ENCODE results near the gene SNX18. TPM values are rescaled to one million over a fixed set of nuclear protein-coding genes. Genes with fewer than 3 reads are reported as not detected.

The SNX18 gene
- total and polyA plus RNA-seq, 2 of the 4 experiments (the other 2 are of a cell fraction), result 31.2 to 50.0 TPM

- TF ChIP-seq ELK1 (IDR thresholded peaks at IDR 0.05; ENCODE audit: borderline replicate concordance, low read depth, low read length), result no peak
Observed at GRCh38 chr5:54517512-54518145, at the start of gene SNX18 (continued).

- ATAC-seq (ENCODE audit: low read depth), result peak; percentile 40
- Histone ChIP-seq H3K14ac (replicated peaks; ENCODE audit: low read depth, low read length) (peak overlapping the region; percentile 95), H2BK5ac (ENCODE audit: low read depth, low read length, poor library complexity, severe bottlenecking) (peak overlapping the region; percentile 94), H2BK120ac (ENCODE audit: low read depth, low read length) (peak overlapping the region; percentile 98), H3K36me3 (ENCODE audit: control insufficient read depth, insufficient read depth, low read length) (no peaks in the 10 kb centered on the region), H3K4me2 (ENCODE audit: low read depth, low read length) (peak overlapping the region; percentile 100), H2AK5ac (ENCODE audit: low read depth, low read length) (no peak overlapping the region; the same call in 1 of the 2 replicates), H2BK20ac (ENCODE audit: low read depth, low read length) (peak overlapping the region; percentile 95), H3K4me3 (ENCODE audit: insufficient read depth, low read depth, low read length) (peak overlapping the region; percentile 44), H2AK9ac (replicated peaks; ENCODE audit: low read depth, low read length, poor library complexity) (peak overlapping the region; percentile 46), H4K8ac (ENCODE audit: low read depth in 2 of 2, low read length in 2 of 2) (peak overlapping the region in 1 of 2 experiments; percentile 78; a peak in 2 of 4 replicates), H3K9me1 (ENCODE audit: insufficient read depth, low read length) (0 out of 2 replicates have a peak, but pooled peaks cover 3% of the 10 kb centered on the region), H3K27ac (ENCODE audit: insufficient read depth, low read length) (peak overlapping the region; percentile 94; the same call in 1 of the 2 replicates), H2AFZ (replicated peaks; ENCODE audit: low read length, poor library complexity) (peak overlapping the region; percentile 90), H3K9me3 (ENCODE audit: control insufficient read depth, insufficient read depth, low read length) (no peaks in the 10 kb centered on the region), H3K18ac (ENCODE audit: low read depth, low read length) (peak overlapping the region; percentile 100), H3K9ac (ENCODE audit: low read depth, low read length) (peak overlapping the region; percentile 82), H4K20me1 (ENCODE audit: insufficient read depth, low read length) (no peaks in the 10 kb centered on the region), H3K79me1 (ENCODE audit: low read depth in 1 of 2, low read length in 2 of 2) (no peaks in the 10 kb centered on the region), H3K27me3 (ENCODE audit: control insufficient read depth, insufficient read depth, low read length) (no peaks in the 10 kb centered on the region), H3K56ac (ENCODE audit: extremely low read depth, insufficient read depth, low read length) (peak overlapping the region; percentile 57; the same call in 1 of the 2 replicates), H2BK15ac (ENCODE audit: low read depth, low read length) (peak overlapping the region; percentile 50; the same call in 1 of the 3 replicates), H3K23ac (ENCODE audit: low read depth, low read length) (peak overlapping the region; percentile 94), H4K5ac (ENCODE audit: low read depth, low read length) (peak overlapping the region; percentile 99), H3K4ac (ENCODE audit: low read depth, low read length) (peak overlapping the region; percentile 79), H4K91ac (ENCODE audit: insufficient read depth, low read depth, low read length) (peak overlapping the region; percentile 89), H3K4me1 (ENCODE audit: control insufficient read depth, insufficient read depth, low read length) (peaks cover 4% of the 10 kb centered on the region; the same call in 1 of the 2 replicates)
- CTCF ChIA-PET, result interaction anchor here (0.6 kb wide), 1 partner anchor 57 kb away, joined by 3 read pairs; no protein-coding TSS in a partner anchor
- no TSS peak for BruUV-seq (replicated peaks)
- DNase-seq, result peak; percentile 18
- WGBS, 2 experiments (ENCODE audit: extremely low coverage in 2 of 2, insufficient read length in 1 of 2), result 33% methylated on average over 1 of the region's 2 CpGs; no CpG with 5 or more reads in 1 of the 2 experiments
- in situ Hi-C loops (cut with MboI; ENCODE audit: low sequenced_read_pairs), result no loop called here
- POLR2A ChIA-PET (ENCODE audit: unreplicated experiment), result interaction anchor here (0.6 kb wide), 1 partner anchor 11 kb away, joined by 16 read pairs; no protein-coding TSS in a partner anchor
- dilution Hi-C loops (cut with HindIII; ENCODE audit: low sequenced_read_pairs, unreplicated experiment), result no loop called here
- intact Hi-C loops (cut with micrococcal nuclease), result no loop called here
- no peak for TF ChIP-seq POLR2A (IDR thresholded peaks at IDR 0.05; ENCODE audit: low read depth, low read length)
- no peak for TF ChIP-seq BHLHE40 (IDR thresholded peaks at IDR 0.05; ENCODE audit: low read depth, low read length)
- no peak for TF ChIP-seq SMC3 (IDR thresholded peaks at IDR 0.05; ENCODE audit: low read depth, low read length)
- no peak for TF ChIP-seq USF2 (IDR thresholded peaks at IDR 0.05; ENCODE audit: low read depth, low read length)
- no peak for TF ChIP-seq MAZ (IDR thresholded peaks at IDR 0.05; ENCODE audit: borderline replicate concordance, low read depth, low read length)
- no peak for TF ChIP-seq FOS (IDR thresholded peaks at IDR 0.05; ENCODE audit: low read depth, low read length)
- TF ChIP-seq CHD1 (IDR thresholded peaks at IDR 0.05; ENCODE audit: low read depth, low read length), result no peak
- TF ChIP-seq RCOR1 (IDR thresholded peaks at IDR 0.05; ENCODE audit: insufficient replicate concordance, low read length), result no peak
- TF ChIP-seq MXI1 (IDR thresholded peaks at IDR 0.05; ENCODE audit: borderline replicate concordance, low read depth, low read length), result no peak
- TF ChIP-seq NFE2L2 (IDR thresholded peaks at IDR 0.05; ENCODE audit: low read depth, low read length), result no peak
- TF ChIP-seq RFX5 (IDR thresholded peaks at IDR 0.05; ENCODE audit: low read depth, low read length), result no peak
Observed at GRCh38 chr5:54469622-54470021, 47.9 kb upstream of the SNX18 start.
